GM10266 (cell line): ENCODE data around the gene METTL8.

Source experiments
- DNase-seq: peaks from one replicate; pipeline ENCODE4 v3.0.0; 2012; ENCODE audit errors: extremely low spot score
- CTCF ChIP-seq: IDR thresholded peaks from 2 replicates; pipeline ENCODE4 v1.5.1; 2012; ENCODE audit warnings: mild to moderate bottlenecking, low read depth; ENCODE audit not compliant: control insufficient read depth, insufficient read depth; ENCODE audit errors: missing control alignments

Gene METTL8

DNA sequence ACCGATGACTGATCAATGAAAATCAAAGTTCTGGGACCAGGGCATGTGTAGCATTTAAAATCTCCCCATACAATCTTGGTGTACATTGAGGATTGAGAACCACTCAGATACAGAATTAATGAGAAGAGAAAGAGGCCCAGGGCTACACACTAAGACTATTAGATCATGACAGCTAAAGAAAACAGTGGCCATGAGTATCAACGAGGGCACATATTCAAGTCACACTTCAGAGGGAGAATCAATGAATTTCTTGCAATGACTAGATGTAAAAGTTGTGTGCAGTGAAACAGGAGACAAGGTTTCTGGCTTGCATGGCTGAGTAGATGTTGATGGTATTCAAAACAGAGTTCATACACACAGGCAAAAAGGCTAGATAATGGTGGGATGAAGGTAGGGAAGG, 29.1 kb downstream of the METTL8 start:
- TF ChIP-seq CTCF, result no peak
- DNase-seq, result no peak

- TF ChIP-seq CTCF, result no peak
- no peak for DNase-seq
Observed at GRCh38 chr2:171404261-171404660, 29.5 kb downstream of the METTL8 start.

DNA sequence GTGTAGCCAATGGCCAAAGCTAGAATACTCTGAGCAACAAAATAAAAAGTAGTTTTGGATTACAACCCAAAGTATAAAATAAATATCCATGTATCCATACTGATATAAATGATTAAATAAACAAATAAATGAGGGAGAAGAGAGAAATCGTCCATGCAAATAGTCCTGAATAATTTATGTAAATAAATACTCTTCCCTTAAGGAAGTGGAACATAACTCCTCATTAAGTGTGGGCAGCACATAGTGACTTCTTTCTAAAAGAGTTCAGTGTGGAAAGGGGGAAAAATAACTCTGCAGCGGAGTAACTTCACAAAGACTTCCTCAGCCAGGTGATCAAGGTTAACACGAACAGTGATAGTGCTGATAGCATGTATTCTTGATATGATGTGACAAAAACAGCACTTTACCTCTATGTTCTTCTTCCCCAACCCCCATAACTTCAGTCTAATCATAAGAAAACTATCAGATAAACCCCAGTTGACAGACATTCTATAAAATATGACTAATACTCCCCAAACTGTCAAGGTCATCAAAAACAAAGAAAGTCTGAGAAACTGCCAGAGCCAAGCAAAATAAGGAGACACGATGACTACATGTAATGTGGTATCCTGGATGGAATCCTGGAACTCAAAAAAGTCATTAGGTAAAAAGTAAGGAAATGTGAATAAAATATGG, 30.7 kb downstream of the METTL8 start:
- no peak for DNase-seq

DNA sequence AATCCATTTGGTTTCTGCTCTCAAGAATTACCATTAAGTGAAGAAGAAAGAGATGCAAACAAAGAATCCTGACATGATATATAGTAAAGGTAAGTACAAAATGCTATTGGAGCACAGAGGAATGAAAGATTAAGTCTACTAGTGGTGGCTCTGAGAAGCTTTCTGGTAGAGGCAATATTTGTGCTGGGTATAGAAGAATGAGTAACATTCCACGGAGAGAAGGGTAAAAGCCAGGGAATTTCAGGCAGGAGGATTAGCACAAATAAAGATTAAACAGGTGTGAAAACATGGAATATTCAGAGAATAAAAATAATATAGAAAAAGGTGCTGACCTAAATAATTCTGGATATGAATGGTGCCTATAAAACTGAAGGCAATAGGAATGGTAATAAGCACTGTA, 31.8 kb downstream of the METTL8 start:
- TF ChIP-seq CTCF, result no peak
- DNase-seq, result no peak

More for the DNA sequence above, 30.7 kb downstream of the METTL8 start:
- TF ChIP-seq CTCF, result no peak

DNA sequence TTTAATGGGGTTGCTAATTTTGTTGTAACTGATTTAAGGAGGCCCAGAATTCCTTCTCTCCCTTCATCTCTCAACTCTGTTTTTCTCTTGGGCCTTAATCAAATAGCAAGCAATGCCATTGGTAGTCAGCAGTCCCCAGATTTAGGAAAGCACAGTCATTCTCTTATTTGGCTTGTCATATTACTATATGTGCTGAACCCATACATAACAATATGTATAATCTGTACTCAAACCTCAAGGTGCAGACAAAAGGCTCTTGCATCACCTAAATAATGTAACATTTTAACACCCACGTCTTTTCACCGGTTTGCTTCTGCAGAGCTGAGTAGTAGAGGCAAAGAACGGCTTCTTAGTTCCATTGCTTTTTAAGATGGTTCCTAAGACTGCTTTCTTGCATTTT, 33.4 kb downstream of the METTL8 start:
- no peak for DNase-seq
- TF ChIP-seq CTCF, result no peak

DNA sequence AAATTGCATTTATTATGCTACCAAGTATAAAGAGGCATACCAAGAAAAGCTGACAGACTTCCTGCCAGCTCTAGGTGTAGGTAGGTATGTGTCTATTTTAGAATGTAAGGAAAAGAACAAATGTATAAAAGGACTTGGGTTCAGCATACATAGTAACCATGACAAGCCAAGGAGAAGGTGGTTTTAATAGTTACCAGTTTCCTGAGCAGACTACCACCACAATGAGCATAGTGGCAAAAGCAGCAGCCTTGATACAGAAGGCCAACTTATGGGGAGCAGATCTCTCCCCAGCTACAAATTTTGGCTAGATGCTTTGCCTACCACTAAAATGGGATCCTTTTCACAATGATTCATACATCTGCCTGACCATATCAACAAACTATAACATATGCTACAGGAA, 34.5 kb downstream of the METTL8 start:
- no peak for DNase-seq
- TF ChIP-seq CTCF, result no peak

GRCh38 chr2:171394164-171394740, 39.5 kb downstream of the METTL8 start:
- DNase-seq, result no peak
- TF ChIP-seq CTCF, result no peak
